DMS153 treated with DMSO at 0.1 percent for 48 hours (cell line): ENCODE results near the gene PLK5.
"Not testable (repeated sequence)": the region's sequence is repeated elsewhere in the genome, so short reads cannot be mapped to it uniquely, and the experiment has no call there.

Experiments used
- DNase-seq: peaks from one replicate; lab custom pipeline; 2025; ENCODE audit not compliant: unreplicated experiment; lab: John Stamatoyannopoulos, UW

Gene PLK5

DNA sequence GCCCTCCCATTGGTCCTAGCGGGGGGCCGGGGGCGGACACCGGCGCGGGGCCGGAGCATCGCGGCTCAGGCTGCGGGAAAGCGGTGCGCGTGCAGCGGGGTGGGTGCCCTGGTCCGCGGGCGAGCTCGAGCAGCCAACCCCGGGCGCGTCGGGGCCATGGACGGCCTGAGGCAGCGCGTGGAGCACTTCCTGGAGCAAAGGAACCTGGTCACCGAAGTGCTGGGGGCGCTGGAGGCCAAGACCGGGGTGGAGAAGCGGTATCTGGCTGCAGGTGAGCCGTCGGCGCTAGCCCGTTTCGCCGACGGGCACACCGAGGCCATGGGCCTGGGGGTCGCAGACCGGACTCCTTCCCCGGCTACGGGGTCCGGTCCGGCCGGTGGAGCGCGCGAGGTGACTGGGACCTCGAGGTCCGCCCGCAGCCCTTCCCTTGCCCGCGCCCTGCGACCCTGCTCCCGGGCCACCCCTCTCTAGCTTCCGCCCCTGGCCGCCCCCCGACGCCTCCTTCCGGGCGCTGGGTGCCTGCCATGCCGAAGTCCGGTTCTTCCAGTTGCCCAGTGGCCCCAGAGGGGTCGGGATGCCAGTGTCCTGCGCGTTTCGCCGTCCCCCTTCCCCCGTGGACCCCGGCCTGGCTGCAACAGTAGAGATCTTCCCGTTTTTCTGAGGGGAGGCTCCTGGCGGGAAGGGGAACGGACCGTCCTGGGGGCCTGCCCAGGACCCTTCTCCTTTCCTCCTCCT is 32.6 kb upstream of the PLK5 start, which contains the start of gene REEP6:
TSS of gene REEP6 (plus strand) at position 68 of the 735 bp plus-strand sequence. CDS start at position 157, 89 bp downstream.
- no peak for DNase-seq

- no peak for DNase-seq
These were observed 32.1 kb upstream of the PLK5 start for GRCh38 chr19:1491849-1492170.

- DNase-seq: no peak
These were observed 31.3 kb upstream of the PLK5 start for GRCh38 chr19:1492474-1493006.

DNA sequence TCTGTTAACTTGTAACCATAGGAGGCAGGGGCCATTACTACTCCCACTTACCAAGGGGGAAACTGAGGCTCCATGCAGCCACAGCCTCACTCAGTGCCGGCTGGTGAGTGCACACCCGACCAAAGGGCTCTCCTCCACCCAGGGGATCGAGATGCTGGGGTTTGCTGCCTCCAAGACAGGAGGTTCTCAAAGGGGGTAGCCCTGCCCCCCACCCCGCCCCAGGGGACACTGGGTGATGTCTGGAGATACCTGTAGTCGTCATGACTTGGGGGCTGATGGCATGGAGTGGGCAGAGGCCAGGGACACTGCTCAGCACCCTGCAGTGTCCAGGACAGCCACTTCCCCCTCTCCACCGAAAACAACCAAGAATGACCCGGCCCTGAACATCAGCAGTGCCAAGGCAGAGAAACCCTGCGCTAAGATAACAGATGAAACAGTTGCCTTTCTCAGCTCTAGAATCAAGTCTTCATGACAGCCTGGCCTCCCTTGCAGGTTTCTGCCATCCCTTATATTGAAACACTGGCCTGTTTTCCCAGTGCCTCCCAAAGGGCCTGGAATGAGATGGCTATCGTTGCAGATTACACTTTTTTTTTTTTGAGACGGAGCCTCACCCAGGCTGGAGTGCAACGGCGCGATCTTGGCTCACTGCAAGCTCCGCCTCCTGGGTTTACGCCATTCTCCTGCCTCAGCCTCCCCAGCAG is 29.6 kb upstream of the PLK5 start:
- no peak for DNase-seq

DNA sequence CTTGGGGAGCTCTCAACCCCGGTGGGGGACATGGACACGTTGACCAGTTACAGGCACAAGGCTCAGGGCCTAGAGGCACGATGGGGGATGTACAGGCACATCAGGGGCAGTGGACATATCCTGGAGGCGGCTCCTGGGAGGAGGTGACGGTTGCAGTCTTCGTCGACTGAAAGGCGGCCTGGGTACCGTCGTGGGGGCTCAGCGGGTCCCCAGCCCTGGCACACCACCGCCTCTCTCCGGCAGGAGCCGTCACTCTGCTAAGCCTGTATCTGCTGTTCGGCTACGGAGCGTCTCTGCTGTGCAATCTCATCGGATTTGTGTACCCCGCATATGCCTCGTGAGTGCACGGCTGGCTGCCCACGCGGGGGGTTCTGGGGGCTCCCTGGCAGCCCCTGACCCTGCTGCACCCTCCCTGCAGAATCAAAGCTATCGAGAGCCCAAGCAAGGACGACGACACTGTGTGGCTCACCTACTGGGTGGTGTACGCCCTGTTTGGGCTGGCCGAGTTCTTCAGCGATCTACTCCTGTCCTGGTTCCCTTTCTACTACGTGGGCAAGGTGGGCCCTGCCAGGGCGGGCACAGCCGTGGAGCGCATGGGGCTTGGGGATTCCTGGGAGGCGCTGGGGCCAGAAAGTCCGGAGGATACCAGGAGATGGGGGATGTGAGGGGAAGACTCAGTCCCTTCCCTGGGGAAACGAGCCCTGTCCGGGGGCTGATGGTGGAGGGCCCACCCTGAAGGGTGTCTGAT is 28.7 kb upstream of the PLK5 start:
- no peak for DNase-seq

- DNase-seq: no peak
These were observed 27.8 kb upstream of the PLK5 start for GRCh38 chr19:1495799-1496713.

DNA sequence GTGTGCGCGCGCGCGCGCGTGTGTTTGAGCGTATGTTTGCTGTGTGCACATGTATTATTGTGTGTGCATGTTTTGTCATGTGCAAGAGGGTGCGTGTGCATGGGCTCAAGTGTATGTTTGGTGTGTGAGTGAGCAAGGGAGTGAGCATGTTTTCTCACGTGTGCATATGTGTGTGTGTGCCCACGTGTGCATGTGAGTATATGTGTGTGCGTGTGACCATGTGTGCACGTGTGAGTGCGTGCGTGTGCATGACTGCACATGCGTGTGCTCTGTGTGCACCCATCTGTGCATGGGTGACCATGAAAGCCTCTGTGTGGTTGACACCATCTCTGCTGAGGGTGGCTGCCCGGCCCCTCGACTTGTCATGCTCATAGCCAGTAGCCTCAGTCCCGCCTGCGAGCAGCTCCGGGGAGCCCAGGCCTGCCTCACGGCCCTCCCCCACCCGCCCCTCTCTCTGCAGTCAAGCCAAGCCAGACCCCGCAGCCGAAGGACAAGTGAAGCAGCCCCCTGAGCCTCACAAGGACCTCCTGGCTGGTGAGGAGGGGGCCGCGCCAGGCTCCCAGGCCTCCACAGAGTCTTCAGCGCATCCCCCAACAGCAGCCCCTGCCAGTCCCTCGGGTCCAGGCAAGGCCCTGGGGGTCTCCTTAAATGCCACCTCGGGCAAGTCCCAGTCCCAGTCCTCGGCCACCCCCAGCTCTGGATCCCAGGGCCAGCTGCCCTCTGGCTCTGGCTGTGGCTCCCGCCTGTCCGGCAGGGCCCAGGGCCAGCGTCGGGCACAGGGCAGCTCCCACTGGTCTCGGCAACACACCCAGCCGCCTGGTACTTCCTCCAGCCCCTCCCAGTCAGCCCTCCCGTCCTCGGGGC is 26.9 kb upstream of the PLK5 start:
- no peak for DNase-seq

GRCh38 chr19:1497578-1498235 is 26.2 kb upstream of the PLK5 start:
- DNase-seq: no peak

DNA sequence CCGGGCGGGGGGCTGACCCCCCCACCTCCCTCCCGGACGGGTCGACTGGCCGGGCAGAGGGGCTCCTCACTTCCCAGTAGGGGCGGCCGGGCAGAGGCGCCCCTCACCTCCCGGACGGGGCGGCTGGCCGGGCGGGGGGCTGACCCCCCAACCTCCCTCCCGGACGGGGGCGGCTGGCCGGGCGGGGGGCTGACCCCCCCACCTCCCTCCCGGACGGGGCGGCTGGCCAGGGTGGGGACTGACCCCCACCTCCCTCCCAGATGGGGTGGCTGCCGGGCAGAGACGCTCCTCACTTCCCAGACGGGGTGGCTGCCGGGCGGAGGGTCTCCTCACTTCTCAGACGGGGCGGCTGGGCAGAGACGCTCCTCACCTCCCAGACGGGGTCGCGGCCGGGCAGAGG is 24.6 kb upstream of the PLK5 start:
- DNase-seq: not testable (repeated sequence)

DNA sequence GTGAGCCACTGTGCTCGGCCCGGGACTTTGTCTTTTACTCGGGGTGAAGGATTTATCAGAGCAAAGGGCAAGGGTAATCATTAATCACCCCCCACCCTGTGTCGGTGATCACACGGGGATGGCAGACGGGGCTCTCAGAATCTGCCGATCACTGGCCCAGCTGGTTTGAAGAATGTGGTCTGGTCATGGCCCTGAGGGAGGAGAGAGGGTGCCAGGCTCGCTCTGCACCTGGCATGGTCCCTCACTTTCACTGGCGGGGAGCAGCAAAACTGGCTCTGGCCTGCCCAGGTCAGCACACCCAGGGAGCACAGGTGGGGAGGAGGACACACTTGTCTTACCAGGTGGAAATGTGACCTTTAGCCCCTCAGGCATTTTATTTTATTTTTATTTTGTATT is 22.7 kb upstream of the PLK5 start:
- DNase-seq: no peak

GRCh38 chr19:1502433-1503088 is 21.3 kb upstream of the PLK5 start:
- DNase-seq: no peak

- DNase-seq: no peak
These were observed 20.6 kb upstream of the PLK5 start for GRCh38 chr19:1503089-1503924.

GRCh38 chr19:1503925-1504773 is 19.7 kb upstream of the PLK5 start:
- no peak for DNase-seq

GRCh38 chr19:1505012-1505411 is 18.9 kb upstream of the PLK5 start:
- no peak for DNase-seq

- no peak for DNase-seq
These were observed 17.6 kb upstream of the PLK5 start for GRCh38 chr19:1505991-1506881.

GRCh38 chr19:1507192-1507660 is 16.7 kb upstream of the PLK5 start:
- DNase-seq: no peak
